ENCODE results near the gene MARCHF7. TPM values are rescaled to one million over a fixed set of nuclear protein-coding genes. Genes with fewer than 3 reads are reported as not detected.

The MARCHF7 gene
- total and polyA plus RNA-seq, 10 of the 15 experiments (the other 5 are each of a cell fraction or from before 2014, with no cell fraction given): 39.4 to 111 (median 66.5) TPM

DNA sequence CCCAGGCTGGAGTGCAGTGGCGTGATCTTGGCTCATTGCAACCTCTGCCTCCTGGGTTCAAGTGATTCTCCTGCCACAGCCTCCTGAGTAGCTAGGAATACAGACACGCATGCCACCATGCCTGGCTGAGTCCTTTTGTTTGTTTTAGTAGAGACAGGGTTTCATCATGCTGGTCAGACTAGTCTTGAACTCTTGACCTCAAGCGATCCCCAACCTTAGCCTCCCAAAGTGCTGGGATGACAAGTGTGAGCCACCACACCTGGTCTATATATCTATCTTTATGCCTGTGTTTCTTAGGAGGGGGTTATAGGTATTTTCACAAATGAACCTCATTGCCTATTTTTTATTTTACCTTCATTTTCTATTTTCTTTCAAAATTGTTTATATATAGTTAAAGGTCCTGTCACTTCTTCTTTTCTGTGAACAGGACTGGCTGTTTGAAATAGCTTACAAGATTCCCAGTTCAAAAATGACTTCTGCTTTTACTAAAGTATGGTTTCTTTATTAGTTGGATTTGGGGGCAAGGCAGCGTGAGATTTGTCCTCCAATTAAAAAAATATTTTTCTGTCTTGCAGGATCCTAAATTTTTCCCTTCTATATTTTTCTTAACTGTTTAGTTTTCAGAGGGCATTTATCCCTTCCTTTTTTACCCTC lies 16.4 kb upstream of the MARCHF7 start (continued):
- no peak for TF ChIP-seq ASH2L (IDR thresholded peaks at IDR 0.05; ENCODE audit: borderline replicate concordance, low read depth)
- TF ChIP-seq, protein P1, sequence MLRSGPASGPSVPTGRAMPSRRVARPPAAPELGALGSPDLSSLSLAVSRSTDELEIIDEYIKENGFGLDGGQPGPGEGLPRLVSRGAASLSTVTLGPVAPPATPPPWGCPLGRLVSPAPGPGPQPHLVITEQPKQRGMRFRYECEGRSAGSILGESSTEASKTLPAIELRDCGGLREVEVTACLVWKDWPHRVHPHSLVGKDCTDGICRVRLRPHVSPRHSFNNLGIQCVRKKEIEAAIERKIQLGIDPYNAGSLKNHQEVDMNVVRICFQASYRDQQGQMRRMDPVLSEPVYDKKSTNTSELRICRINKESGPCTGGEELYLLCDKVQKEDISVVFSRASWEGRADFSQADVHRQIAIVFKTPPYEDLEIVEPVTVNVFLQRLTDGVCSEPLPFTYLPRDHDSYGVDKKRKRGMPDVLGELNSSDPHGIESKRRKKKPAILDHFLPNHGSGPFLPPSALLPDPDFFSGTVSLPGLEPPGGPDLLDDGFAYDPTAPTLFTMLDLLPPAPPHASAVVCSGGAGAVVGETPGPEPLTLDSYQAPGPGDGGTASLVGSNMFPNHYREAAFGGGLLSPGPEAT (IDR thresholded peaks at IDR 0.05; ENCODE audit: low read depth): peak; percentile 21; the same call in 1 of the 2 replicates
- TF ChIP-seq, protein P2, sequence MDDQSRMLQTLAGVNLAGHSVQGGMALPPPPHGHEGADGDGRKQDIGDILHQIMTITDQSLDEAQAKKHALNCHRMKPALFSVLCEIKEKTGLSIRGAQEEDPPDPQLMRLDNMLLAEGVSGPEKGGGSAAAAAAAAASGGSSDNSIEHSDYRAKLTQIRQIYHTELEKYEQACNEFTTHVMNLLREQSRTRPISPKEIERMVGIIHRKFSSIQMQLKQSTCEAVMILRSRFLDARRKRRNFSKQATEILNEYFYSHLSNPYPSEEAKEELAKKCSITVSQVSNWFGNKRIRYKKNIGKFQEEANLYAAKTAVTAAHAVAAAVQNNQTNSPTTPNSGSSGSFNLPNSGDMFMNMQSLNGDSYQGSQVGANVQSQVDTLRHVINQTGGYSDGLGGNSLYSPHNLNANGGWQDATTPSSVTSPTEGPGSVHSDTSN (IDR thresholded peaks at IDR 0.05; ENCODE audit: insufficient replicate concordance, low read depth, low read length): no peak

DNA sequence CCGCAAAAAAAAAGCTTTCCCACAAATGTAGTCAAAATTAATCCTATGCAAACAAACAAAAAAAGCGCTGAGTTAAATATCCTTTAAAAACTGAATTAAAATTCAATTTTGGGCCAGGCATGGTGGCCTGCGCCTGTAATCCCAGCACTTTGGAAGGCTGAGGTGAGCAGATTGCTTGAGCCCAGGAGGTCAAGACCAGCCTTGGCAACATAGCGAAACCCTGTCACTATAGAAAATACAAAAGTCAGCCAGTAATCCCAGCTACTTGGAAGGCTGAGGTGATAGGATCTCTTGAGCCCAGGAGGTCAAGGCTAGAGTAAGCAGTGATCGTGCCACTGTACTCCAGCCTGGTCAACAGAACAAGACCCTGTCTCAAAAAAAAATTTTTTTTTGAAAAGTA lies 8.8 kb upstream of the MARCHF7 start:
- H2AFZ ChIP-seq (ENCODE audit: control insufficient read depth, low read depth, low read length): no peak overlapping the region
- ATAC-seq (no peak), FAIRE-seq (no peak), DNase-seq (ENCODE audit: low read depth, low spot score) (no peak)
- H3K4me3 ChIP-seq: no peak overlapping the region
- H3K9me3 ChIP-seq (replicated peaks; ENCODE audit: control insufficient read depth, insufficient read depth, low read length): no peaks in the 10 kb centered on the region; the same call in 2 of the 3 replicates
- ChIA-PET RAD21 (ENCODE audit: unreplicated experiment) (no interaction called here), CTCF (interaction anchor here (1.4 kb wide), 1 partner anchor 9 kb away, joined by 4 read pairs; the partner anchor contains the start of gene MARCHF7), POLR2A (interaction anchor here (0.5 kb wide), 1 partner anchor 29 kb away, joined by 3 read pairs; no protein-coding TSS in a partner anchor), SMC1A (ENCODE audit: uncharacterized antibody, unreplicated experiment) (interaction anchor here (0.9 kb wide), 1 partner anchor 96 kb away, joined by 3 read pairs; no protein-coding TSS in a partner anchor)
- no peak overlapping the region for H3K4me2 ChIP-seq (ENCODE audit: control insufficient read depth, insufficient read depth)
- H3K27me3 ChIP-seq (replicated peaks in 1 of 2; ENCODE audit: control insufficient read depth in 2 of 2, insufficient read depth in 2 of 2, low read length in 1 of 2): no peaks in the 10 kb centered on the region
- no peaks in the 10 kb centered on the region for H3K36me3 ChIP-seq (ENCODE audit: control insufficient read depth in 2 of 2, insufficient read depth in 2 of 2, low read length in 1 of 2)
- no TSS peak for BruUV-seq (replicated peaks)
- intact Hi-C loops (cut with micrococcal nuclease; ENCODE audit: unreplicated experiment) (no loop called here), in situ Hi-C loops (cut with MboI) (no loop called here)
- H3K4me1 ChIP-seq (ENCODE audit: control insufficient read depth, insufficient read depth, low read length): no peaks in the 10 kb centered on the region
- H3K27ac ChIP-seq (ENCODE audit: control insufficient read depth, insufficient read depth): no peak overlapping the region
- no peak overlapping the region for H3K9ac ChIP-seq (ENCODE audit: control insufficient read depth, insufficient read depth, low read length)
- no peaks in the 10 kb centered on the region for H4K20me1 ChIP-seq (ENCODE audit: control insufficient read depth, insufficient read depth)
- H3K79me2 ChIP-seq (ENCODE audit: control insufficient read depth, insufficient read depth, low read length): no peaks in the 10 kb centered on the region
- 97% methylated on average over 5 of the region's 5 CpGs for WGBS (ENCODE audit: insufficient coverage, insufficient replicate concordance, low lambda C conversion rate, missing lambda C conversion rate)
- TF ChIP-seq, protein P3, sequence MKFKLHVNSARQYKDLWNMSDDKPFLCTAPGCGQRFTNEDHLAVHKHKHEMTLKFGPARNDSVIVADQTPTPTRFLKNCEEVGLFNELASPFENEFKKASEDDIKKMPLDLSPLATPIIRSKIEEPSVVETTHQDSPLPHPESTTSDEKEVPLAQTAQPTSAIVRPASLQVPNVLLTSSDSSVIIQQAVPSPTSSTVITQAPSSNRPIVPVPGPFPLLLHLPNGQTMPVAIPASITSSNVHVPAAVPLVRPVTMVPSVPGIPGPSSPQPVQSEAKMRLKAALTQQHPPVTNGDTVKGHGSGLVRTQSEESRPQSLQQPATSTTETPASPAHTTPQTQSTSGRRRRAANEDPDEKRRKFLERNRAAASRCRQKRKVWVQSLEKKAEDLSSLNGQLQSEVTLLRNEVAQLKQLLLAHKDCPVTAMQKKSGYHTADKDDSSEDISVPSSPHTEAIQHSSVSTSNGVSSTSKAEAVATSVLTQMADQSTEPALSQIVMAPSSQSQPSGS (IDR thresholded peaks at IDR 0.05; ENCODE audit: low read length): no peak
- TF ChIP-seq, protein P4, sequence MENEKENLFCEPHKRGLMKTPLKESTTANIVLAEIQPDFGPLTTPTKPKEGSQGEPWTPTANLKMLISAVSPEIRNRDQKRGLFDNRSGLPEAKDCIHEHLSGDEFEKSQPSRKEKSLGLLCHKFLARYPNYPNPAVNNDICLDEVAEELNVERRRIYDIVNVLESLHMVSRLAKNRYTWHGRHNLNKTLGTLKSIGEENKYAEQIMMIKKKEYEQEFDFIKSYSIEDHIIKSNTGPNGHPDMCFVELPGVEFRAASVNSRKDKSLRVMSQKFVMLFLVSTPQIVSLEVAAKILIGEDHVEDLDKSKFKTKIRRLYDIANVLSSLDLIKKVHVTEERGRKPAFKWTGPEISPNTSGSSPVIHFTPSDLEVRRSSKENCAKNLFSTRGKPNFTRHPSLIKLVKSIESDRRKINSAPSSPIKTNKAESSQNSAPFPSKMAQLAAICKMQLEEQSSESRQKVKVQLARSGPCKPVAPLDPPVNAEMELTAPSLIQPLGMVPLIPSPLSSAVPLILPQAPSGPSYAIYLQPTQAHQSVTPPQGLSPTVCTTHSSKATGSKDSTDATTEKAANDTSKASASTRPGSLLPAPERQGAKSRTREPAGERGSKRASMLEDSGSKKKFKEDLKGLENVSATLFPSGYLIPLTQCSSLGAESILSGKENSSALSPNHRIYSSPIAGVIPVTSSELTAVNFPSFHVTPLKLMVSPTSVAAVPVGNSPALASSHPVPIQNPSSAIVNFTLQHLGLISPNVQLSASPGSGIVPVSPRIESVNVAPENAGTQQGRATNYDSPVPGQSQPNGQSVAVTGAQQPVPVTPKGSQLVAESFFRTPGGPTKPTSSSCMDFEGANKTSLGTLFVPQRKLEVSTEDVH (IDR thresholded peaks at IDR 0.05; ENCODE audit: low read depth, partially characterized antibody): no peak
- TF ChIP-seq JUND (IDR thresholded peaks at IDR 0.05; ENCODE audit: low read depth, low read length) (no peak), POLR2AphosphoS2 (IDR thresholded peaks at IDR 0.05; ENCODE audit: low read depth, low read length) (no peak)
- TF ChIP-seq, protein P5, sequence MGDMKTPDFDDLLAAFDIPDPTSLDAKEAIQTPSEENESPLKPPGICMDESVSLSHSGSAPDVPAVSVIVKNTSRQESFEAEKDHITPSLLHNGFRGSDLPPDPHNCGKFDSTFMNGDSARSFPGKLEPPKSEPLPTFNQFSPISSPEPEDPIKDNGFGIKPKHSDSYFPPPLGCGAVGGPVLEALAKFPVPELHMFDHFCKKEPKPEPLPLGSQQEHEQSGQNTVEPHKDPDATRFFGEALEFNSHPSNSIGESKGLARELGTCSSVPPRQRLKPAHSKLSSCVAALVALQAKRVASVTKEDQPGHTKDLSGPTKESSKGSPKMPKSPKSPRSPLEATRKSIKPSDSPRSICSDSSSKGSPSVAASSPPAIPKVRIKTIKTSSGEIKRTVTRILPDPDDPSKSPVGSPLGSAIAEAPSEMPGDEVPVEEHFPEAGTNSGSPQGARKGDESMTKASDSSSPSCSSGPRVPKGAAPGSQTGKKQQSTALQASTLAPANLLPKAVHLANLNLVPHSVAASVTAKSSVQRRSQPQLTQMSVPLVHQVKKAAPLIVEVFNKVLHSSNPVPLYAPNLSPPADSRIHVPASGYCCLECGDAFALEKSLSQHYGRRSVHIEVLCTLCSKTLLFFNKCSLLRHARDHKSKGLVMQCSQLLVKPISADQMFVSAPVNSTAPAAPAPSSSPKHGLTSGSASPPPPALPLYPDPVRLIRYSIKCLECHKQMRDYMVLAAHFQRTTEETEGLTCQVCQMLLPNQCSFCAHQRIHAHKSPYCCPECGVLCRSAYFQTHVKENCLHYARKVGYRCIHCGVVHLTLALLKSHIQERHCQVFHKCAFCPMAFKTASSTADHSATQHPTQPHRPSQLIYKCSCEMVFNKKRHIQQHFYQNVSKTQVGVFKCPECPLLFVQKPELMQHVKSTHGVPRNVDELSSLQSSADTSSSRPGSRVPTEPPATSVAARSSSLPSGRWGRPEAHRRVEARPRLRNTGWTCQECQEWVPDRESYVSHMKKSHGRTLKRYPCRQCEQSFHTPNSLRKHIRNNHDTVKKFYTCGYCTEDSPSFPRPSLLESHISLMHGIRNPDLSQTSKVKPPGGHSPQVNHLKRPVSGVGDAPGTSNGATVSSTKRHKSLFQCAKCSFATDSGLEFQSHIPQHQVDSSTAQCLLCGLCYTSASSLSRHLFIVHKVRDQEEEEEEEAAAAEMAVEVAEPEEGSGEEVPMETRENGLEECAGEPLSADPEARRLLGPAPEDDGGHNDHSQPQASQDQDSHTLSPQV (IDR thresholded peaks at IDR 0.05): no peak

Data from GM12878 (cell line).